Measurements from ENCODE around the gene NPIPB4. TPM values are rescaled to one million over a fixed set of nuclear protein-coding genes. Genes with fewer than 3 reads are reported as not detected.
"Not testable (repeated sequence)": the region's sequence is repeated elsewhere in the genome, so short reads cannot be mapped to it uniquely, and the experiment has no call there.

Gene NPIPB4
- 75.5 TPM for total RNA-seq

DNA sequence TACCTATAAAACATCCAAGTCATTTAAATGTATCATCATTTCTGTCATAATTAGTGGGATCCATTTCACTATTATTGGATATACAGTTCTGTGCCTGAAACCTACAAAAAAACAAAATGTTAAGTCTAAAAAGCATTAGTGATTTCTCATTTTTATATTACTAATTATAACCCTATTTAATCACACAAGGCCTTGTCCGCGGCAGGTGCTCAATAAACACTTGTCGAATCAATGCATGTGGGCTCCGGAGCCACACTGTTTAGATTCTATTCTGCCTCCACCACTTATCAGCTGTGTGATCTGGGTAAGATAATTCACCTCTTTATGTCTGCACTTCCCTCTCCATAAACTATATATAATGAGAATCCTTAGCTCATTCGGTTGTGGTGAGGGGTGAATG, at the start of gene NPIPB4:
NPIPB4 (minus strand) TSS at position 101 of the 400 bp plus-strand sequence. CDS start 378 bp downstream, outside the sequence.
- not testable (repeated sequence) for H3K27me3 ChIP-seq (ENCODE audit: insufficient read depth, low read length); H3K4me3 ChIP-seq (ENCODE audit: low read length); H3K9me3 ChIP-seq (ENCODE audit: low read depth, low read length); H3K4me1 ChIP-seq (ENCODE audit: insufficient read depth, low read length)

GRCh38 chr16:21898998-21899397, 41.4 kb upstream of the NPIPB4 start:
- not testable (repeated sequence) for H3K4me3 ChIP-seq (ENCODE audit: low read length); H3K4me1 ChIP-seq (ENCODE audit: insufficient read depth, low read length); H3K9me3 ChIP-seq (ENCODE audit: low read depth, low read length); H3K27me3 ChIP-seq (ENCODE audit: insufficient read depth, low read length)

GRCh38 chr16:21881988-21882387, 24.4 kb upstream of the NPIPB4 start:
- not testable (repeated sequence) for H3K9me3 ChIP-seq (ENCODE audit: low read depth, low read length); H3K4me1 ChIP-seq (ENCODE audit: insufficient read depth, low read length); H3K27me3 ChIP-seq (ENCODE audit: insufficient read depth, low read length); H3K4me3 ChIP-seq (ENCODE audit: low read length)

DNA sequence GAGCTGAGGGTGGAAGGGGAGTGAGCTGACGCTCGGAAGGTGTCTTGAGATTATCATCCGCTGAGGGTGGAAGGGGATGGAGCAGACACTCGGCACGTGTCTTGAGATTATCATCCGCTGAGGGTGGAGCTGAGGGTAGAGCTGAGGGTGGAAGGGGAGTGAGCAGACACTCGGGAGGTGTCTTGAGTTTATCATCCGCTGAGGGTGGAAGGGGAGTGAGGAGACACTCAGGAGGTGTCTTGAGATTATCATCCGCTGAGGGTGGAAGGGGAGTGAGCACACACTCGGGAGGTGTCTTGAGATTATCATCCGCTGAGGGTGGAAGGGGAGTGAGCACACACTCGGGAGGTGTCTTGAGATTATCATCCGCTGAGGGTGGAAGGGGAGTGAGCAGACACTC, 20.4 kb downstream of the NPIPB4 start:
- H3K9me3 ChIP-seq (ENCODE audit: low read depth, low read length); H3K4me3 ChIP-seq (ENCODE audit: low read length); H3K4me1 ChIP-seq (ENCODE audit: insufficient read depth, low read length); H3K27me3 ChIP-seq (ENCODE audit: insufficient read depth, low read length): not testable (repeated sequence)

GRCh38 chr16:21836334-21836733, 21.2 kb downstream of the NPIPB4 start:
- not testable (repeated sequence) for H3K9me3 ChIP-seq (ENCODE audit: low read depth, low read length); H3K4me3 ChIP-seq (ENCODE audit: low read length); H3K4me1 ChIP-seq (ENCODE audit: insufficient read depth, low read length); H3K27me3 ChIP-seq (ENCODE audit: insufficient read depth, low read length)

- not testable (repeated sequence) for H3K27me3 ChIP-seq (ENCODE audit: insufficient read depth, low read length); H3K4me3 ChIP-seq (ENCODE audit: low read length); H3K9me3 ChIP-seq (ENCODE audit: low read depth, low read length); H3K4me1 ChIP-seq (ENCODE audit: insufficient read depth, low read length)
Measured at GRCh38 chr16:21835747-21836146, 21.8 kb downstream of the NPIPB4 start.

DNA sequence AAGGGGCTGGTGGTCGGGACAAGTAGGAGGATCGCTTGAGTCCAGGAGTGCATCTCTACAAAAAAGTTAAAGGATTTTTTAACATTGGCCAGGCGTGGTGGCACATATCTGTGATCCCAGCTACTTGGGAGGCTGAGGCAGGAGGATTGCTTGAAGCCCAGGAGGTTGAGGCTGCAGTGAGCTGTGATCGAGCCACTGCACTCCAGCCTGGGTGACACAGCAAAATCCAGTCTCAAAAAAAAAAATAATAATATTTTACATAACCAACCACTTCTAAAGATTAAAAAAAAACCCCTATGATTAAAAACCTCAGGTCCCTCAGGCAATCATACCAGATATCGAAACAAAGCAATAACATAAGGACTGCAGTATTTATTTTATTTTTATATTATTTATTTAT, 23.3 kb downstream of the NPIPB4 start:
- H3K4me3 ChIP-seq (ENCODE audit: low read length); H3K27me3 ChIP-seq (ENCODE audit: insufficient read depth, low read length); H3K4me1 ChIP-seq (ENCODE audit: insufficient read depth, low read length); H3K9me3 ChIP-seq (ENCODE audit: low read depth, low read length): not testable (repeated sequence)

- H3K9me3 ChIP-seq (ENCODE audit: low read depth, low read length); H3K27me3 ChIP-seq (ENCODE audit: insufficient read depth, low read length); H3K4me3 ChIP-seq (ENCODE audit: low read length); H3K4me1 ChIP-seq (ENCODE audit: insufficient read depth, low read length): not testable (repeated sequence)
Measured at GRCh38 chr16:21829929-21830328, 27.6 kb downstream of the NPIPB4 start.

- H3K4me1 ChIP-seq (ENCODE audit: insufficient read depth, low read length); H3K9me3 ChIP-seq (ENCODE audit: low read depth, low read length); H3K27me3 ChIP-seq (ENCODE audit: insufficient read depth, low read length); H3K4me3 ChIP-seq (ENCODE audit: low read length): not testable (repeated sequence)
Measured at GRCh38 chr16:21826067-21826706, 31.4 kb downstream of the NPIPB4 start.

- H3K4me1 ChIP-seq (ENCODE audit: insufficient read depth, low read length); H3K9me3 ChIP-seq (ENCODE audit: low read depth, low read length); H3K27me3 ChIP-seq (ENCODE audit: insufficient read depth, low read length); H3K4me3 ChIP-seq (ENCODE audit: low read length): not testable (repeated sequence)
Measured at GRCh38 chr16:21825526-21825925, 32.0 kb downstream of the NPIPB4 start.

DNA sequence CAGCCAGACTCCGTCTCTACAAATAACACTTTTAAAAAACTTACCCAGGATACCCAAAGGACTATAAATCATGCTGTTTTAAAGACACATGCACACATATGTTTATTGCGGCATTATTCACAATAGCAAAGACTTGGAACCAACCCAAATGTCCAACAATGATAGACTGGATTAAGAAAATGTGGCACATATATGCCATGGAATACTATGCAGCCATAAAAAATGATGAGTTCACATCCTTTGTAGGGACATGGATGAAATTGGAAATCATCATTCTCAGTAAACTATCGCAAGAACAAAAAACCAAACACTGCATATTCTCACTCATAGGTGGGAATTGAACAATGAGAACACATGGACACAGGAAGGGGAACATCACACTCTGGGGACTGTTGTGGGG, 34.3 kb downstream of the NPIPB4 start:
- H3K4me3 ChIP-seq (ENCODE audit: low read length); H3K27me3 ChIP-seq (ENCODE audit: insufficient read depth, low read length); H3K9me3 ChIP-seq (ENCODE audit: low read depth, low read length): not testable (repeated sequence)
- H3K4me1 ChIP-seq (ENCODE audit: insufficient read depth, low read length) = peaks cover 13% of the 10 kb centered on the region

- Histone ChIP-seq H3K4me1 (ENCODE audit: insufficient read depth, low read length) (peaks cover 13% of the 10 kb centered on the region), H3K4me3 (ENCODE audit: low read length) (peak overlapping the region; percentile 46)
- H3K9me3 ChIP-seq (ENCODE audit: low read depth, low read length); H3K27me3 ChIP-seq (ENCODE audit: insufficient read depth, low read length): not testable (repeated sequence)
Measured at GRCh38 chr16:21820908-21821465, 36.6 kb downstream of the NPIPB4 start.

- peak overlapping the region; percentile 46 for H3K4me3 ChIP-seq (ENCODE audit: low read length)
- H3K9me3 ChIP-seq (ENCODE audit: low read depth, low read length) = not testable (repeated sequence)
Measured at GRCh38 chr16:21820028-21820907, 37.3 kb downstream of the NPIPB4 start.

GRCh38 chr16:21819617-21820016, 37.9 kb downstream of the NPIPB4 start:
- H3K9me3 ChIP-seq (ENCODE audit: low read depth, low read length); H3K27me3 ChIP-seq (ENCODE audit: insufficient read depth, low read length): not testable (repeated sequence)
- Histone ChIP-seq H3K4me1 (ENCODE audit: insufficient read depth, low read length) (peaks cover 13% of the 10 kb centered on the region), H3K4me3 (ENCODE audit: low read length) (peak overlapping the region; percentile 46)

More at GRCh38 chr16:21820028-21820907, 37.3 kb downstream of the NPIPB4 start:
- H3K4me1 ChIP-seq (ENCODE audit: insufficient read depth, low read length) = peaks cover 13% of the 10 kb centered on the region
- not testable (repeated sequence) for H3K27me3 ChIP-seq (ENCODE audit: insufficient read depth, low read length)

DNA sequence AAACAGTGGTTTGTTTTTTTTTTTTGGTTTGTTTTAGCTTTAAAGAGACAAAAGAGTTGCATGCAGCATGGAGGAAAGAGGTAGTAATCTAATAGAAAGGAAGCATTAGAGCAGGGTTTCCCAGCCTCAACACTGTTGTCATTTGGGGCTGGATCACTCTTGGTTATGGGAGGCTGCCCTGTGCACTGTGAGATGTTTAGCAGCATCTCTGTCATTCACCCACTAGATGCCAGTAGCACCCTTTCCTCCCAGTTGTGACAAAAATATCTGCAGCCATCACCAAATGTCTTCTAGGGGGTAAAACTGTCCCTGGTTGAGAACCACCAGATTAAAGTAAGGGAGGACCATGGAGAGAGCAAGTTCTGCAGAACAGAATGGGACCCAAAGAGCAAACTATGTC, 40.5 kb downstream of the NPIPB4 start:
- not testable (repeated sequence) for H3K4me3 ChIP-seq (ENCODE audit: low read length); H3K9me3 ChIP-seq (ENCODE audit: low read depth, low read length)
- H3K4me1 ChIP-seq (ENCODE audit: insufficient read depth, low read length) = peaks cover 13% of the 10 kb centered on the region

GRCh38 chr16:21815694-21816093, 41.9 kb downstream of the NPIPB4 start:
- H3K4me1 ChIP-seq (ENCODE audit: insufficient read depth, low read length); H3K4me3 ChIP-seq (ENCODE audit: low read length); H3K27me3 ChIP-seq (ENCODE audit: insufficient read depth, low read length); H3K9me3 ChIP-seq (ENCODE audit: low read depth, low read length): not testable (repeated sequence)

More for the DNA sequence above, 40.5 kb downstream of the NPIPB4 start:
- H3K27me3 ChIP-seq (ENCODE audit: insufficient read depth, low read length) = not testable (repeated sequence)
